T-helper 1 cell treated with Interleukin-12 subunit alpha and Interleukin-12 subunit beta and Interleukin-4 antibody, amounts not matched to agents 30 μg/mL and 1 μg/mL, for 36 hours (primary cell): ENCODE data around the gene PCYT1A.
"Not testable (repeated sequence)": the region's sequence is repeated elsewhere in the genome, so short reads cannot be mapped to it uniquely, and the experiment has no call there.

Experiments used
- H3K27ac Mint-ChIP-seq: one replicate; pipeline ENCODE4 v1.8.0; 2021; ENCODE audit warnings: mild to moderate bottlenecking, mixed read lengths
- H3K27me3 Mint-ChIP-seq: one replicate; pipeline ENCODE4 v1.8.0; 2021; ENCODE audit warnings: low read depth, mixed read lengths
- H3K36me3 Mint-ChIP-seq: one replicate; pipeline ENCODE4 v1.8.0; 2021; ENCODE audit warnings: low read depth, mixed read lengths
- H3K4me1 Mint-ChIP-seq: one replicate; pipeline ENCODE4 v1.8.0; 2021; ENCODE audit warnings: low read depth, mixed read lengths
- H3K4me3 Mint-ChIP-seq: one replicate; pipeline ENCODE4 v1.8.0; 2021; ENCODE audit warnings: mild to moderate bottlenecking, moderate library complexity, mixed read lengths
- H3K9me3 Mint-ChIP-seq: one replicate; pipeline ENCODE4 v1.8.0; 2021; ENCODE audit warnings: mixed read lengths

Gene PCYT1A

GRCh38 chr3:196270499-196270898 lies 17.0 kb downstream of the PCYT1A start:
- no peak overlapping the region for H3K4me3 Mint-ChIP-seq
- H3K36me3 Mint-ChIP-seq: peaks cover 39% of the 10 kb centered on the region
- H3K27me3 Mint-ChIP-seq: no peaks in the 10 kb centered on the region
- H3K9me3 Mint-ChIP-seq: no peaks in the 10 kb centered on the region
- H3K27ac Mint-ChIP-seq: peak overlapping the region; percentile 49
- H3K4me1 Mint-ChIP-seq: peaks cover 47% of the 10 kb centered on the region

GRCh38 chr3:196268284-196269163 lies 19.0 kb downstream of the PCYT1A start:
- H3K4me3 Mint-ChIP-seq: no peak overlapping the region
- H3K36me3 Mint-ChIP-seq: peaks cover 38% of the 10 kb centered on the region
- peaks cover 39% of the 10 kb centered on the region for H3K4me1 Mint-ChIP-seq
- H3K9me3 Mint-ChIP-seq: no peaks in the 10 kb centered on the region
- H3K27ac Mint-ChIP-seq: peak overlapping the region; percentile 55
- no peaks in the 10 kb centered on the region for H3K27me3 Mint-ChIP-seq

GRCh38 chr3:196263819-196264218 lies 23.7 kb downstream of the PCYT1A start:
- Mint-ChIP-seq H3K9me3 (peaks cover 3% of the 10 kb centered on the region), H3K4me1 (peaks cover 28% of the 10 kb centered on the region), H3K27me3 (no peaks in the 10 kb centered on the region), H3K36me3 (peaks cover 30% of the 10 kb centered on the region), H3K27ac (no peak overlapping the region), H3K4me3 (no peak overlapping the region)

- H3K9me3 Mint-ChIP-seq: peaks cover 3% of the 10 kb centered on the region
- peaks cover 23% of the 10 kb centered on the region for H3K4me1 Mint-ChIP-seq
- no peaks in the 10 kb centered on the region for H3K27me3 Mint-ChIP-seq
- H3K4me3 Mint-ChIP-seq: no peak overlapping the region
- no peak overlapping the region for H3K27ac Mint-ChIP-seq
- H3K36me3 Mint-ChIP-seq: peaks cover 33% of the 10 kb centered on the region
Measured at GRCh38 chr3:196260784-196261183, 26.7 kb downstream of the PCYT1A start.

GRCh38 chr3:196255776-196256175 lies 31.8 kb downstream of the PCYT1A start:
- H3K27ac Mint-ChIP-seq: no peak overlapping the region
- no peak overlapping the region for H3K4me3 Mint-ChIP-seq
- H3K4me1 Mint-ChIP-seq: peaks cover 11% of the 10 kb centered on the region
- H3K9me3 Mint-ChIP-seq: peaks cover under 1% of the 10 kb centered on the region
- H3K36me3 Mint-ChIP-seq: peaks cover 29% of the 10 kb centered on the region
- H3K27me3 Mint-ChIP-seq: no peaks in the 10 kb centered on the region

- no peaks in the 10 kb centered on the region for H3K27me3 Mint-ChIP-seq
- no peaks in the 10 kb centered on the region for H3K9me3 Mint-ChIP-seq
- no peak overlapping the region for H3K4me3 Mint-ChIP-seq
- H3K4me1 Mint-ChIP-seq: peaks cover 11% of the 10 kb centered on the region
- H3K36me3 Mint-ChIP-seq: peaks cover 31% of the 10 kb centered on the region
- no peak overlapping the region for H3K27ac Mint-ChIP-seq
Measured at GRCh38 chr3:196254376-196255283, 32.9 kb downstream of the PCYT1A start.

- Mint-ChIP-seq H3K27me3 (no peaks in the 10 kb centered on the region), H3K9me3 (no peaks in the 10 kb centered on the region), H3K4me1 (peaks cover 5% of the 10 kb centered on the region), H3K36me3 (peaks cover 31% of the 10 kb centered on the region), H3K4me3 (no peak overlapping the region), H3K27ac (no peak overlapping the region)
Measured at GRCh38 chr3:196251918-196252317, 35.6 kb downstream of the PCYT1A start.

- H3K27ac Mint-ChIP-seq: no peak overlapping the region
- H3K4me3 Mint-ChIP-seq: no peak overlapping the region
- H3K9me3 Mint-ChIP-seq: no peaks in the 10 kb centered on the region
- no peaks in the 10 kb centered on the region for H3K4me1 Mint-ChIP-seq
- no peaks in the 10 kb centered on the region for H3K27me3 Mint-ChIP-seq
- H3K36me3 Mint-ChIP-seq: peaks cover 39% of the 10 kb centered on the region
Measured at GRCh38 chr3:196246612-196247308, 40.8 kb downstream of the PCYT1A start.

GRCh38 chr3:196244166-196244565 lies 43.4 kb downstream of the PCYT1A start:
- not testable (repeated sequence) for H3K27ac Mint-ChIP-seq

GRCh38 chr3:196241704-196242103 lies 45.8 kb downstream of the PCYT1A start:
- peaks cover 52% of the 10 kb centered on the region for H3K36me3 Mint-ChIP-seq
- no peaks in the 10 kb centered on the region for H3K9me3 Mint-ChIP-seq
- no peak overlapping the region for H3K27ac Mint-ChIP-seq
- H3K4me1 Mint-ChIP-seq: peaks cover 6% of the 10 kb centered on the region
- no peaks in the 10 kb centered on the region for H3K27me3 Mint-ChIP-seq
- no peak overlapping the region for H3K4me3 Mint-ChIP-seq

More at GRCh38 chr3:196244166-196244565, 43.4 kb downstream of the PCYT1A start:
- H3K36me3 Mint-ChIP-seq: peaks cover 46% of the 10 kb centered on the region
- not testable (repeated sequence) for H3K27me3 Mint-ChIP-seq, H3K4me3 Mint-ChIP-seq, H3K4me1 Mint-ChIP-seq, H3K9me3 Mint-ChIP-seq

GRCh38 chr3:196240424-196240823 lies 47.1 kb downstream of the PCYT1A start:
- H3K36me3 Mint-ChIP-seq: peaks cover 46% of the 10 kb centered on the region
- no peaks in the 10 kb centered on the region for H3K27me3 Mint-ChIP-seq
- no peak overlapping the region for H3K4me3 Mint-ChIP-seq
- peaks cover 6% of the 10 kb centered on the region for H3K4me1 Mint-ChIP-seq
- H3K27ac Mint-ChIP-seq: no peak overlapping the region
- H3K9me3 Mint-ChIP-seq: no peaks in the 10 kb centered on the region

GRCh38 chr3:196238612-196239560 lies 48.6 kb downstream of the PCYT1A start:
- Mint-ChIP-seq H3K9me3 (no peaks in the 10 kb centered on the region), H3K27me3 (no peaks in the 10 kb centered on the region), H3K36me3 (peaks cover 44% of the 10 kb centered on the region), H3K4me3 (no peak overlapping the region), H3K27ac (no peak overlapping the region), H3K4me1 (peaks cover 6% of the 10 kb centered on the region)

- Mint-ChIP-seq H3K27ac (no peak overlapping the region), H3K9me3 (no peaks in the 10 kb centered on the region), H3K4me3 (no peak overlapping the region), H3K4me1 (peaks cover 13% of the 10 kb centered on the region), H3K36me3 (peaks cover 49% of the 10 kb centered on the region), H3K27me3 (no peaks in the 10 kb centered on the region)
Measured at GRCh38 chr3:196237203-196237602, 50.3 kb downstream of the PCYT1A start.
